ENCODE measurements around the gene GMDS.

The GMDS gene

DNA sequence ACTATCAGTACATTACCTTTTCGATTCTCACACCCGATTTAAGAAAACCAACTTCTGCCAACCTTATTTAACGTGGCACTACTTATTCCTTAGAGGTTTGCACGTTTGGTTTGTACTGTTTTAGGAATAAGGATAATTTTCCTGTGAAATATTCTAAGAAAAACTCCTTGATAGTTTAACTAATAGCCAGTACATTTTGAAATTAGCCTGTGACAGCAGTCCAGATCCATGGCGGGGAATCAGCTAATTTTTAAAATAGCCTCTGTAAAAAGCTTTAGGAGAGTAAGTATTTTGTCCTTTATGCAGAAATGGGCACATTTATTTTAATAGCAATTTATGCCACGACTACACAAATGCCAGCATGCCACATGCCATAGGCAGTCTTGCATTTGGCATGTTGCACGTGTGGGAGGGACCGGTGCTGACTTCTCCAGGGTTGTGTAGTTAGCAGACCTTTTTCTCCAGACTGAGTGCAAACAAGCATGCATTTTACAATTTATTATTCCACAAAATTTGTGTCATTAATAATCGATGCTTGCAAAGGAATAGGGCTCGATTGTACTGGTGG, 629.5 kb downstream of the GMDS start:
- Histone ChIP-seq H3K27me3 (ENCODE audit: low read depth, low read length) (no peaks in the 10 kb centered on the region), H2AFZ (ENCODE audit: low read depth, low read length) (no peak overlapping the region)

DNA sequence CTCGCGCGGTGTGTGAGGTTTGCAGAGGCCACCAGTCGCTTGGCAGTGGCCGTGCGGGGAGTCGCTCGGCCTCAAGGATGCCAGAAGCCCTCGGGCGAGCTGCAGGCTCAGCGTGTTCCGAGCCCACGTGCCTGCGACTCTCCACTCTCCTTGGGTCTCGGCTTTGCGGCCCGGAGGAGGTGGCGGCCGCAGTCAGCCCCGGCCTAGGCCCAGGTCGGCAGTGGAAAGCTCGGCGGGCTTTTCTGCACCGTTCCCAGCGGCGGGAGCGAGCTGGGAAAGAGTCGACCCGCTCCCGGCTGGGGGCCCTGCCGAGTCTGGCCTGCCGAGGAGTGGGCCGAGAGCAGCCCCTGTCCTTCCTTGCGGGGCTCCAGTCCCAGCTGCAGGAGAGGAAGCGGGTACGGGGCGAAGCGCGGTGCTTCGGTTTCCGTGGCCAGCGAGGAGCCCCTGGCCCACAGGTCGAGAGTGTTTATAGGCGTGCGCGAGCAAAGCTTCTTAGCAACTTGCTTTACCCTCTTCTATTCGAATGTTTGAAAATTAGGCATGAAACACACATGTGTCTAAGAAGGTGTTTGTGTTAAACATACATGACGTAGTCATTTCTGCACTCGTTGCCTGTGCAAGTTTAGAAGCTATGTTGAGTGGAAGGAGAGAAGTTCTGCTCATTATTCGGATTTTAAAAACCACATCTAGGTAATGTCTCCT, 630.1 kb downstream of the GMDS start:
- Histone ChIP-seq H4K20me1 (ENCODE audit: insufficient read depth, low read length) (no peaks in the 10 kb centered on the region), H2AFZ (ENCODE audit: low read depth, low read length) (no peak overlapping the region), H3K27me3 (ENCODE audit: low read depth, low read length) (no peaks in the 10 kb centered on the region), H3K4me2 (ENCODE audit: low read length) (no peak overlapping the region), H3K9ac (ENCODE audit: low read length) (no peak overlapping the region), H3K79me2 (ENCODE audit: low read length) (peaks cover 42% of the 10 kb centered on the region), H3K27ac (ENCODE audit: low read length) (no peak overlapping the region), H3K9me3 (ENCODE audit: insufficient read depth, low read length) (no peaks in the 10 kb centered on the region), H3K4me3 (ENCODE audit: low read length) (no peak overlapping the region), H3K36me3 (replicated peaks; ENCODE audit: low read depth, low read length) (peaks cover 25% of the 10 kb centered on the region), H3K4me1 (ENCODE audit: low read length) (peaks cover 8% of the 10 kb centered on the region; the same call in 1 of the 2 replicates)
- TF ChIP-seq, protein P1, sequence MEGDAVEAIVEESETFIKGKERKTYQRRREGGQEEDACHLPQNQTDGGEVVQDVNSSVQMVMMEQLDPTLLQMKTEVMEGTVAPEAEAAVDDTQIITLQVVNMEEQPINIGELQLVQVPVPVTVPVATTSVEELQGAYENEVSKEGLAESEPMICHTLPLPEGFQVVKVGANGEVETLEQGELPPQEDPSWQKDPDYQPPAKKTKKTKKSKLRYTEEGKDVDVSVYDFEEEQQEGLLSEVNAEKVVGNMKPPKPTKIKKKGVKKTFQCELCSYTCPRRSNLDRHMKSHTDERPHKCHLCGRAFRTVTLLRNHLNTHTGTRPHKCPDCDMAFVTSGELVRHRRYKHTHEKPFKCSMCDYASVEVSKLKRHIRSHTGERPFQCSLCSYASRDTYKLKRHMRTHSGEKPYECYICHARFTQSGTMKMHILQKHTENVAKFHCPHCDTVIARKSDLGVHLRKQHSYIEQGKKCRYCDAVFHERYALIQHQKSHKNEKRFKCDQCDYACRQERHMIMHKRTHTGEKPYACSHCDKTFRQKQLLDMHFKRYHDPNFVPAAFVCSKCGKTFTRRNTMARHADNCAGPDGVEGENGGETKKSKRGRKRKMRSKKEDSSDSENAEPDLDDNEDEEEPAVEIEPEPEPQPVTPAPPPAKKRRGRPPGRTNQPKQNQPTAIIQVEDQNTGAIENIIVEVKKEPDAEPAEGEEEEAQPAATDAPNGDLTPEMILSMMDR (IDR thresholded peaks at IDR 0.05; ENCODE audit: low read depth, low read length) = no peak
- no peak for TF ChIP-seq EZH2phosphoT487 (IDR thresholded peaks at IDR 0.05; ENCODE audit: low read depth)

More for the DNA sequence above, 629.5 kb downstream of the GMDS start:
- no peak for TF ChIP-seq EZH2phosphoT487 (IDR thresholded peaks at IDR 0.05; ENCODE audit: low read depth)
- TF ChIP-seq, protein P1 (IDR thresholded peaks at IDR 0.05; ENCODE audit: low read depth, low read length) = no peak
- H3K4me2 ChIP-seq (ENCODE audit: low read length) = no peak overlapping the region
- H3K4me1 ChIP-seq (ENCODE audit: low read length) = peaks cover 8% of the 10 kb centered on the region; the same call in 1 of the 2 replicates
- H3K79me2 ChIP-seq (ENCODE audit: low read length) = peaks cover 36% of the 10 kb centered on the region
- H3K9ac ChIP-seq (ENCODE audit: low read length) = no peak overlapping the region
- H3K36me3 ChIP-seq (replicated peaks; ENCODE audit: low read depth, low read length) = peaks cover 25% of the 10 kb centered on the region
- H4K20me1 ChIP-seq (ENCODE audit: insufficient read depth, low read length) = no peaks in the 10 kb centered on the region
- no peak overlapping the region for H3K4me3 ChIP-seq (ENCODE audit: low read length)
- no peak overlapping the region for H3K27ac ChIP-seq (ENCODE audit: low read length)
- H3K9me3 ChIP-seq (ENCODE audit: insufficient read depth, low read length) = no peaks in the 10 kb centered on the region

DNA sequence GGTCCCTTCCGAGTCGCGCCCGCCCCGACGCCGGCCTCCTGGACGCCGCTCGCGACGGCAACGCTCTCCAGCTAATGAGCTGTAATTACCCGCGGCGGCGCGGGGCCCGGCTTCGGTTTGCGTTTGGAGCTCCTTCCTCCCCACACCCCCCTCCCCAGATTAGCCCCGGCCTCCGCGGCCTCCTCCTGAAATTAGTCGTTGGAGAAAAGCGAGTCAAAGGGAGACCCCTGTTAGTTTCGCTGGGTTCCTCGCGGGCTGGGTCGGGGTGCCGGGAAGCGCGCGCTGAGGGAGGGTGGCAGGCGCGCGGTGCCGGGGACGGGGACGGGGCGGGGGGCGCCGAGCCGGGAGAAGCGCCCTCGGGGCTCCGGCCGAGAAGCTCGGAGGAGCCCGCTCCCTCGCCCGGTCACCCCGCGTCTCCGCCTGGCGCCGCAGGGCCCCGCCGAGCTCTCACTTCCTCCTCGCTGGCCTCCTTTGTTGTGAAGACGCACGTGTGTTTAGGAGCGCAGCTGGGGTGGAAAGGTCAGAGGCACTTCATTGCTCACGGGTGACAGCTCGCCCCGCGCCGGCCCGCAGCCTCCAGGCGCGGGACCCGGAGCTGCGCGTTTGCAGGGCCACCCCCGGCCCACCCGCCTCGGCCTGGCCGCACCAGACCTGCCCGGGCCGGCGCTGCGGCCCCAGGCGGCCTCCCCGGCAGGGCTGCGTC, 630.8 kb downstream of the GMDS start:
- no peaks in the 10 kb centered on the region for H3K9me3 ChIP-seq (ENCODE audit: insufficient read depth, low read length)
- no peak overlapping the region for H3K9ac ChIP-seq (ENCODE audit: low read length)
- peaks cover 8% of the 10 kb centered on the region; the same call in 1 of the 2 replicates for H3K4me1 ChIP-seq (ENCODE audit: low read length)
- H4K20me1 ChIP-seq (ENCODE audit: insufficient read depth, low read length) = no peaks in the 10 kb centered on the region
- H3K27me3 ChIP-seq (ENCODE audit: low read depth, low read length) = no peaks in the 10 kb centered on the region
- no peak for TF ChIP-seq EZH2phosphoT487 (IDR thresholded peaks at IDR 0.05; ENCODE audit: low read depth)
- TF ChIP-seq, protein P1 (IDR thresholded peaks at IDR 0.05; ENCODE audit: low read depth, low read length) = no peak
- H3K36me3 ChIP-seq (replicated peaks; ENCODE audit: low read depth, low read length) = peaks cover 25% of the 10 kb centered on the region
- no peak overlapping the region for H3K4me3 ChIP-seq (ENCODE audit: low read length)
- H3K27ac ChIP-seq (ENCODE audit: low read length) = no peak overlapping the region
- H3K79me2 ChIP-seq (ENCODE audit: low read length) = peaks cover 43% of the 10 kb centered on the region
- H2AFZ ChIP-seq (ENCODE audit: low read depth, low read length) = no peak overlapping the region
- no peak overlapping the region for H3K4me2 ChIP-seq (ENCODE audit: low read length)

Measured in OCI-LY3 (cell line).